Uterus (tissue), 2 donors: Measurements from ENCODE around the gene NELL1.

Source experiments
- CTCF ChIP-seq, 4 experiments: fragments of 200-600 bp in 2 of 4; fragments of 450-650 bp in 2 of 4; sonication (generic) in 2 of 4; IDR thresholded peaks; one replicate each; pipeline ENCODE4 v1.5.1; 2016 to 2019; ENCODE audit warnings: antibody characterized with exemption in 4 of 4, mild to moderate bottlenecking in 2 of 4, moderate library complexity in 1 of 4
- POLR2A ChIP-seq, 2 donors: fragments of 450-650 bp; IDR thresholded peaks; one replicate each; pipeline ENCODE4 v1.6.1; 2016; ENCODE audit warnings: antibody characterized with exemption in 2 of 2, mild to moderate bottlenecking in 1 of 2, moderate library complexity in 1 of 2

- no peak for TF ChIP-seq CTCF (IDR thresholded peaks at IDR 0.05)
- TF ChIP-seq POLR2A (IDR thresholded peaks at IDR 0.05): no peak
Observed at GRCh38 chr11:20844630-20845029, 175.2 kb downstream of the NELL1 start.
